GM21576 (cell line): ENCODE measurements around the gene ASCC3.
A peak's percentile ranks its signal among the peaks of the same experiment; 100 is the strongest.

Experiments
- ATAC-seq: cut with Tn5 transposase; IDR thresholded peaks from one replicate; pipeline ENCODE4 v1.9.1; 2021; ENCODE audit warnings: mild to moderate bottlenecking, moderate library complexity; ENCODE audit not compliant: unreplicated experiment

ASCC3 gene

GRCh38 chr6:100506651-100507050 lies 374.5 kb downstream of the ASCC3 start:
- no peak for ATAC-seq

- peak; percentile 48 for ATAC-seq
Observed at GRCh38 chr6:100504786-100505737, 376.1 kb downstream of the ASCC3 start.

DNA sequence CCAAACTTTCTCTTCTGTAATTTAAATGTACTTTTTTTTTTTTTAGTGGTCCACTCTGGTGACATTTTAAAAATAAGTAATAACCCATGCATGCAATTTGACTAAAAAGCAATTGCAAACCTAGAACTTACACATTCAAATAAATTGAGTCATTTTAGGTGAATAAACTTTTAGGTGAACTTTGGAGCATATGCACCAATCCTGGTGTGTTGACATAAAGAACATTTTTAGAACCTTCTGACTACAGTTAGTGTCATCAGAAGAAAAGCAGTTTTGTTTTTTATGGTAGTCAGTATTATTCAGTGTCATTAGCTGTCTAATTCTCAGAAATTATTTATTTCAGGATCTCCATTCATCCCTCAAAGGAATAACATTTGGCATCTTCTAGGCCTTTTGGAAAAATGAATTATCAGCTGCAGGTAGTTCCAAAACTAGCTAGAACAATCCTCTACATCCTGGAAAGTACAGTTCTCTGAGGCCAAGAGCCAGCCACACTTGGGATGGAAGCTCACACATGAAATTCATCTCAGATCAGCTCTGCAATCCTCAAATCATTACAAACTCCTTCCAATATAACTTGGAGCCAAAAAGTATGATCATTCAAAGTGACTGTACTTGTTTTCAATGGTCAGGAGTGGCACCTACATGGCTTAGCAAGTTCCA lies 378.0 kb downstream of the ASCC3 start:
- ATAC-seq: no peak

DNA sequence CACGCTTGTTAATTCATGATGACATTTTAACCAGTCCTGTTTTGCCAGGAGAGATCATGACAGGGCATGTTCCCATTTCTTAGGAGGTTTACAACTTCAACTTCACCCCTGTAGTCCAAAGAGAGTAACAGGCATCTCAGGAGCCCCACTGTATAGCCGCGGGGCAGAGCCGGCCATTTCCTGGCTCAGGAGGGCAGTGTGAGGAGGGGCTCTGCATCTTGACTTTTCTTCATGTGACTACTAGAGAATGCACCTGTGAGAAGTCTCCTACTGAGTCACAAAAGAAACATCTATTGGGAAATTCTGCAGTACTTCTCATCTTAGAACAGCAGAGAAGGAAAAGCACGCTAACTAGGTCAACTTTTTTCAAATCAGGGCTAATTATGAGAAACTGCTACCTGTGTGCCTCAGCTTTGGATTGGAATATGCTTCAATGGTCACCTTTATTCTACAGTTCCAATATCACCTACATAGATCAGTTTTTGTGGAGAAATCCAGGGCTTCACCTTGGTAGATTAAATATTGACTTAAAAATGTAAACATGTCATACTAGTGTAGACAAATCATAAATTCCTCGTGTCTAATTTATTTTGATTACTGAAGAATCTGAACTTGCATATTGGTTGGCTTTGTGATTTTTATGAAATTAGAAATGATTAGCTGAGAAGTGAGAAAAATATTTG lies 387.8 kb downstream of the ASCC3 start:
- ATAC-seq: no peak

DNA sequence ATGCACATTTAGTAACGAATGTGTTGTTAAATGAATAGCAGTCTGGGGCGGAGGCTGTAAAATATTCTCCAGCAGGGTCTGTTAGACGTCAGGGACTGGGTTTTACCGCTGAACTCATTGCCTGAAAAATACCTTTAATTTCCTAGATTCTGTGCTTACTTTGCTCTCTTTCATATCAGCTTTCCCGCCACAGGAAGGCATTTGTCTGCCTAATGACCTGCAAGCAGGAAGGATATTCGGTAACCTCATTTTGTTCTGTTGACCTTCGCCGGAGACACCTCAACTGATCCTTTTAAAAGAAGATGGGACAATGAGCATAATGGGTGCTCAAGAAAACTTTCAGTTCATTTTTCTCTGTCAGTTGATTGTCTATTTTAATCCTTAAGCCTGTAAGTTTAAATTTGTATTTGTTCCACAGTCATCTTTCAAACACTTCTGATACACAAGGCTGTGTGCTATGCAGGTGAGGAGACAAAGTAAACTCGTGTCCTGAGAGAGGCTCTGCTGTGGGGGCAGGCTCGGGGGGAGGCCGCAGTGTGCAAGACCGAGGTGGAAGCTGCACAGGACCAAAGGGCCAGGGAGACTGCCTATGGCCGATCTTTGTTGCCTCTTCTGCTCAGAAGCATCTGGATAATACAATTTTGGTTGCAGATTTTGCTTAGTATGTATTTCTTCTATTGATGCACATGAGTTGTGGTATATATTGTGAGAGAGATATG lies 389.0 kb downstream of the ASCC3 start:
- ATAC-seq: no peak

- ATAC-seq: no peak
Observed at GRCh38 chr6:100490065-100490464, 391.1 kb downstream of the ASCC3 start.

DNA sequence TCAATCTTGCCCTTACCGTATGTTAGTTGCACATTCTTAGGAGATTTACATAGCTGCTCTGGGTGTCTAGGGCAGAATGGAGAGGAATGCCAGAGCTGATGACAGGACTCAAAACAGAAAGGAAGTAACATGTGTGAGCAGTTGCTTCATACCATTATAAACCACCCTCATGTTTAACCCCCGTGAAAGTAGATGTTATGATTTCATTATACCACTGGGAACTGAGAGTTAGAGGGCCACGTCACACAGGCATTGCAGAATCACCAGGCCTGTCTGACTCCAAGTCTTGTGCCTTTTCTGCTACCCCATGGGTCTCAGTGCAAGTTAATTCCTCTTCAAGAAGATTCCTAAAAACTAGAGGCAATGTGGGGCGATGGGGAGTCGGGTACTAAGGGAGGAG lies 392.9 kb downstream of the ASCC3 start:
- ATAC-seq: no peak

DNA sequence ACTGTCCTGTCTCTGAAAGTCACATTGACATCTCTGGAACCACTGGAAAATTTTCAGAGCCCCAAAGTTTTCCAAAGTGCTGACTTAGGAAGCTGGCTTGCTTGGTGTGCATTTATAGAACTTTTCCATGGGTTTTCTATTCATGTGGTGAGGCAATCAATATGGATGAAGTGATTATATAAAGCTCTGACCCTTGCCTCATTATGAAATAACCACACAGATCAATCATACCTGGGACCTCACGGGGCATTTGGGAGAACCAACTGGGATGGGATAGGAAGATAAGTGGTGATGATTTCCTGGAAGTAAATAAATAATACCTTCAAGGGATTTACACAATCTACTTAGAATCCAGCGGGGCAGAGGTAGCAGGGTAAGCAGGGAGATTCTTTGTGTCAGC lies 393.5 kb downstream of the ASCC3 start:
- no peak for ATAC-seq

- no peak for ATAC-seq
Observed at GRCh38 chr6:100485268-100485667, 395.9 kb downstream of the ASCC3 start.

- peak; percentile 44 for ATAC-seq
Observed at GRCh38 chr6:100484474-100484873, 396.7 kb downstream of the ASCC3 start.

DNA sequence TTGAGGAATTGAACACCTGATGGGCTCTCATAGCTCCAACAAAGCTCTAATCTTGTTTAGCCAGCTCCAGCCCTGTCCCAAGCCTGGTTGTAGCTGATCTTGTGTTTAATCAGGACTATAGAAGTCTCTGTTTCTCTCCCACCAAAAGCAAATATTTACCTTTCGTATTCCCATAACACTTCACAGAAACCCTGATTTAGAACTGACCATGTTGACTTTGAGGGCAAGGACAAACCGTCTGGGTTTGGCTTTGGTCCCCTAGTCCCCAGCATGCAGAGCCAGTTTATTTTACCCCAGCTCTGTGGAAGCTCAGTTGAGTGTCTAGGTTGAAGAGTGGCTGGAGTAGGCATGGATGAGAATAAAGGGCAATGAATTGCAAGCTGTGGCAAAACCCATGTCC lies 398.4 kb downstream of the ASCC3 start:
- no peak for ATAC-seq

GRCh38 chr6:100479179-100480035 lies 401.7 kb downstream of the ASCC3 start:
- ATAC-seq: peak; percentile 39

GRCh38 chr6:100475554-100476320 lies 405.4 kb downstream of the ASCC3 start:
- peak; percentile 62 for ATAC-seq

DNA sequence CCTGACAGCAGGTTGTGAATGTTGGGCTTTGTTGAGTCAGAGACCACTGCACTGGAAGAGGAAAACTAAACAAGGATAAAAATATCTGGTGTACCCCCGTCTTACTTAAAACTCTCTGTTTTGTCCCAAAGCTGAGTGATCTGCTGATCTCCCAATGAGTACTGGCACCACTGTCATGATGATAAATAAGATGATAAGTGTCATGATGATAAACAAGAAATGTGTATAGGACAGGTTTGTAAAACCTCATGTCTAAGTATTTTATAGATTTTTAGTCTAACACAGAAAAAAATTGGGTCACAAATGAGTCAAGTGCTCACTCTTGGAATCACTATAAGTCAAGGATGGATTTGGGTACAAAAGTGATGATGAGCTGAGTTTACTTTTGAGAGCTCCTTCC lies 407.9 kb downstream of the ASCC3 start:
- no peak for ATAC-seq

GRCh38 chr6:100472674-100473073 lies 408.5 kb downstream of the ASCC3 start:
- ATAC-seq: peak; percentile 91

DNA sequence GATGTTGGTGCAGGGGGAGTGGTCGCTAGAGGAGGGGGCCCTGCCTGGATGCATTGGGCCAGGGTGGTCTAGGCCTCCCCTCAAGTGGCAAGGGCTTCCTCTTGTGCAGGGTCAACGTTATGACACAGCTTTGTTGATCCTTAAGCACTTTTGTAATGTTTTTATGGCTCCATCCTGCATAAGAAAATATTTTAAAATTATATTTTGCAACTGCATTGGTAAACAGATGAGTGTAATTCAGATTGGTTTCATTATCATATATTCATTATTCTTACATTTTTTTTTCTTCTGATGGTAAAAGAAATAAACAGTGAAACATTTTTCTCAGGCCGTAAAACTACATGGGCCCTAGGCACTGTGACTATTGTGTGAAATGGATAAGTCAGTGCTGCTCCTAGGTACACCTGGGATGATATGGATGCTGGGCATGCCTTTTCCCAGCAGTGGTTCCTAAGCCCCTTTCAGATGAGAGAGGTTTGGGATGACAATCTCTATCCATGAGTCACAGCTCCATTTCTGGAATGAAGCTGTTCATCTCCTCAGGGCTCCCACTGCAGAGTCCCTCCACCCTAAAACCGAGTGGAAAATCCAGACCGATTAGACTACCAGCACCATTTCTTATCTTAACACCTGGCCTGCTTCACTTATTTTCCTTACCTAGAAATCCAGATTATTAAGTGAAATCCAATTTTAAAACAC lies 410.6 kb downstream of the ASCC3 start:
- no peak for ATAC-seq

GRCh38 chr6:100469101-100469859 lies 411.8 kb downstream of the ASCC3 start:
- ATAC-seq: no peak
